Measurements from ENCODE around the gene AGO3.

Gene AGO3

DNA sequence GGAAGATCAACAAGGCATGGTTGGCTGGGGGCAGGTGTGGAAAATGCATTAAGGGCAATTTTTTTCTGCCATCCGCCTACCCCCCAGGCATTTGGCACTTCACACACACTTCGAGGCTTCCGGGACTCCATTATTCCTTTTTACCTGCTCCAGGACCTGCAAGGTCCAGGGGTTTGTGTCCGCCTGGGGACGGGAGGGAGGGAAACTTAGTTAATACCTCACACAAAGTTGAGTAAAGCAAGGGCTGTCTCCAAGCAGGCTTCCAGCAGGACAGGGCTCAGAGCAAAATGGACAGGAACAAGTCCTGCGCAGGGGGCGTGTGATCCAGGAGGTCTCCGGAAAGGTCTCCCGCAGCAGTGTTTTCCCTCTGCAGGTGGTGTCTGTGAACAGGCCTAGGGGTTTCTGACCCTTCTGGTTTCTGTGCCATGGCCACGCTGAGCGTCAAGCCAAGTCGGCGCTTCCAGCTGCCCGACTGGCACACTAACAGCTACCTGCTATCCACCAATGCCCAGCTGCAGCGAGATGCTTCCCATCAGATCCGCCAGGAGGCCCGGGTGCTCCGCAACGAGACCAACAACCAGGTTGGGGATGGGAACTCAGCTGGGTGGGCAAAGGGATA, 153.7 kb downstream of the AGO3 start:
- DNase-seq = no peak

DNA sequence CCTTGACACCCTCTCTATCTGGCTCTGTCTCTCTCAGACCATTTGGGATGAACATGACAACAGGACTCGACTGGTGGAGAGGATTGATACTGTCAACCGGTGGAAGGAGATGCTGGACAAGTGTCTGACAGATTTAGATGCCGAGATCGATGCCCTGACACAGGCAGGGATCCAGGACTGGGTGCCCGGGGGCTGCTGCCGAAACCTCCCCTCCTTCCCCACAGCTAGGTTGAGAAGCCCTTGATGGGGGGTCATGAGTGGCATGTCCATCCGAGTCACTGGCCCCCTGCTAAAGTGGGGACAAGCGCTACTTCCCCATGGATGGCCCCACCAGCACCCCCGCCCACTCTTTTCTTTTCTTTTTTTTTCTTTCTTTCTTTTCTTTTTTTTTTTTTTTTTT, 154.2 kb downstream of the AGO3 start:
- DNase-seq = no peak

DNA sequence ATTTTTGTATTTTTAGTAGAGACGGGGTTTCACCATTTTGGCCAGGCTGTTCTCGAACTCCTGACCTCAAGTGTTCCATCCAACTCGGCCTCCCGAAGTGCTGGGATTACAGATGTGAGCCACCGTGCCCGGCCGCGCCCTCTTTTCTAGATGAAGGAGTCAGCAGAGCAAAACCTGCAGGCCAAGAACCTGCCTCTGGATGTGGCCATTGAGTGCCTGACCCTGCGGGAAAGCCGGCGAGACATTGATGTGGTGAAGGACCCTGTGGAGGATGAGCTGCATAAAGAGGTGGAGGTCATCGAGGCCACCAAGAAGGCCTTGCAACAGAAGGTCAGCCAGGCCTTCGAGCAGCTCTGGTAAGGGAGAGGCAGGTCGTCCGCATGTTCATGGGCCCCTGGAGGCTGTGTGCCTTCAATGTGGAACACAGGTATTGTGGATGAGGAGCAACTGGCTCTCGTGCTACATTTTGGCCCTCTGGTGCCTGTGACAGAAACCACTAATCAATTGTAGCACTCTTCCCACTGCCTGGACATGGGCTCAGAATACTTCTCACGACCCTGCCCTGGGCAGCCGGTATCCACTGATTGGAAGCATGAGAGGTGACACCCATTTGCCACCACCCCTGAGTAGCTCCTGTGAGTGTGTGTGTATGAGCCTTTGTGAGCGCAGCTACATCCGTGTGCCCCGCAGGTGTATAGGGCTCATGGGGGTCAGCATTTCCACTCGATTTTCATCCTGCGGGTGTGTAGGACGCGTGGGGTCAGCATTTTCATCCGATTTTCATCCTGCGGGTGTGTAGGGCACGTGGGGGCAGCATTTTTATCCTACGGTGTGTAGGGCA, 155.0 kb downstream of the AGO3 start:
- no peak for DNase-seq

DNA sequence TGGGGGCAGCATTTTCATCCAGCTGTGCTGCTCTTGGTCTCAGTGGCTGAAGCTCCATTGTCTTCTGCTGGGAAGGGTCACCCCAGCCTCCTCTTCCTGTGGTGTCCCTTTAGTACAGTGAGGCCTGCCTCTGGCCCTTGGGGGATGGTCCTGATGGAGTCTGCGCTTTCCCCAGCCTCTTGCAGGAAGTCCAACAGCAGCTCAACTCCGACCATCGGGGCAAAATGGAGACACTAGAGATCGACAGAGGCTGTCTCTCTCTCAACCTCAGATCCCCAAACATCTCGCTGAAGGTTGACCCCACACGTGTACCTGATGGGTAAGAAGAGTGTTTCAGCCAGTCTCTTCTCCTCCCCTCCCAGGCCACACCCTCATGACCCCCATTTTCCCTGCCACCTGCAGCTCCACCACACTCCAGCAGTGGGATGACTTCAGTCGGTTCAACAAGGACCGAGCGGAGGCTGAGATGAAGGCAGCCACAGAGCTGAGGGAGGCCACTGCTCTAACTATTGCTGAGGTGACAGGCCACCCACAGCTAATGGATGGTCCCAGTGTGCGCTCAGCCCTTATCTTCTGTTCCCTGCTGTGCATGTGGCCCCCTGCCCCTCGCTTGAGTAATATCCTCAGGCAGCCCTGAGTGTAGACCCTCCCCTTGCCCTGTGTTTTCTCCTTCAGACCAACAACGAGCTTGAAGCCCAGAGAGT, 155.8 kb downstream of the AGO3 start:
- DNase-seq = no peak

DNA sequence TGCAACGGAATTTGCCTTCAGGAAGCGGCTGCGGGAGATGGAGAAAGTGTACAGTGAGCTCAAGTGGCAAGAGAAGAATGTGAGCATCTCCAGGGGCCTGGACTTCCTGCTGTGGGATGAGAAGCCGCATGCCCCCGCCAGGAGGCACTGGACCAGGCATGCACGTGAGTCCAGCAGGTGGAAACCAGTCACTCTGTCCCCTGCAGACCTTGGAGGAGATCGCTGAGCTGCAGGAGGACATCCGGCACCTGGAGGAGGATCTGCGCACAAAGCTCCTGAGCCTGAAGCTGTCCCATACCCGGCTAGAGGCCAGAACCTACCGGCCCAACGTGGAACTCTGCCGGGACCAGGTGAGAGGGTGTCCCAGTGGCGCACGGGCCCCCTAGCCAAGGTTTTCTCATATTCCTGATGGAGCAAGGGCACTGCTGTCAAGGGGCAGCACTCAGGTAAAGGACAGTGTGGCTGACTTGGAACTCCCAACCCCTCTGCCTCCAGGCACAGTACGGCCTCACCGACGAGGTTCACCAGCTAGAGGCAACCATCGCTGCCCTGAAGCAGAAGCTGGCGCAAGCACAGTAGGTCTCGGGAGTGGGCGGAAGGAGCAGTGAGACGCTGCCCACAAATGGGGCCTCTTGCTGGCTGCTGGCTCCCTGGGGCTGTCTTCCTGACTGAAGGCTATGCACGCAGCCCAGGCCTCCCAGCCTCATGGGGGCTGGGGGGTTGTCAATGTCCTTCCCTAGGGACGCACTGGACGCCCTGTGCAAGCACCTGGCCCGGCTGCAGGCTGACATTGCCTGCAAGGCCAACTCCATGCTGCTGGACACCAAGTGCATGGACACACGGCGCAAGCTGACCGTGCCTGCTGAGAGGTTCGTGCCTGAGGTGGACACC, 156.6 kb downstream of the AGO3 start:
- DNase-seq = no peak

DNA sequence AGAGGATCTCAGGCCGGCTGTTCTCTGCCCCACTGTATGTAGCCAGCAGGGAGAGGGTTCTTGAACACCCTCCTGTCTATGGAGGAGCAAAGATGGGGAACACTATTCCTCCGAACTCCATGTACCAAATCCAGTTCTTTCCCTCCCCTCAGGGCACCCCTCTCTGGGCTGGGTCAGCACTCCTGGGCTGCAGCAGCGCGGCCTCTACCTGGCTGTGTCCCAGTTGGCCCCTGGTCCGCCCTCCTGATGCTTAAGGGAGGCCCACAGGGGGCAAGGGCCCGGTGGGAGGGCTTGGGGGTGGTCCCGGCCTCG, 157.3 kb downstream of the AGO3 start:
- DNase-seq = no peak

DNA sequence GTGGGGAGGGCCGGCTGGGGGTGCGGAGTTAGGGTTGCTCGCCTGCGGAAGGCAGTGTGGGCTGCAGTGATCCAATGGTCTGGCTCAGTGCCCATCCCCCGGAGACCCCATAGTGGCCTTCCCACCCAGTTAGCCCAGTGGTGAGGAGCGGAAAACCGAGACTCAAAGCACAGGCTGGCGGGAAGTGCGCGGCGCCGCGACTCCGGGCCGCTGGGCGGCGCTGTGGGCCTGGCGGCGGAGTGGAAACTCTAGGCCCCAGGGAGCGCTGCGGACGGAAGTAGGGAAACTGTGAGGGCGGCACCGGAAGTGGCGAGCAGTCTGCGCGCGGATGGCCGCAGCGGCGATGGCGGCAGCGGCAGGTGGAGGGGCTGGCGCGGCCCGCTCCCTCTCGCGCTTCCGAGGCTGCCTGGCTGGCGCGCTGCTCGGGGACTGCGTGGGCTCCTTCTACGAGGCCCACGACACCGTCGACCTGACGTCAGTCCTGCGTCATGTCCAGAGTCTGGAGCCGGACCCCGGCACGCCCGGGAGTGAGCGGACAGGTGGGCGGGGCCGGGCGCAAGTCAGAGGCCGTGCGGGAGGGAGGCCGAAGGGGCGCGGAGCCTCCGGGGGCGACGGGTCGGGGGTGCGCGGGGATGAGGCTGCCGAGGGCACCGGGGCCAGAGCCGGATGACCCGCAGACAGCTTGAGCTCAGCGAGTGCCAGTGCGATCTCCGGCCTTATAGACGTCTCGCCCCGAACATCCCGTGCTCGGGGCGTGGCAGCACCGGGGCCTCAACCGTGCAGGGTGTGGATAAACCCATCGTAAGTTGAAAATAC, 157.9 kb downstream of the AGO3 start, which contains the start of gene ADPRS:
ADPRS (plus strand) TSS at position 316 of the 816 bp plus-strand sequence; CDS start at position 329, 13 bp downstream.
- peak; percentile 89 for DNase-seq

DNA sequence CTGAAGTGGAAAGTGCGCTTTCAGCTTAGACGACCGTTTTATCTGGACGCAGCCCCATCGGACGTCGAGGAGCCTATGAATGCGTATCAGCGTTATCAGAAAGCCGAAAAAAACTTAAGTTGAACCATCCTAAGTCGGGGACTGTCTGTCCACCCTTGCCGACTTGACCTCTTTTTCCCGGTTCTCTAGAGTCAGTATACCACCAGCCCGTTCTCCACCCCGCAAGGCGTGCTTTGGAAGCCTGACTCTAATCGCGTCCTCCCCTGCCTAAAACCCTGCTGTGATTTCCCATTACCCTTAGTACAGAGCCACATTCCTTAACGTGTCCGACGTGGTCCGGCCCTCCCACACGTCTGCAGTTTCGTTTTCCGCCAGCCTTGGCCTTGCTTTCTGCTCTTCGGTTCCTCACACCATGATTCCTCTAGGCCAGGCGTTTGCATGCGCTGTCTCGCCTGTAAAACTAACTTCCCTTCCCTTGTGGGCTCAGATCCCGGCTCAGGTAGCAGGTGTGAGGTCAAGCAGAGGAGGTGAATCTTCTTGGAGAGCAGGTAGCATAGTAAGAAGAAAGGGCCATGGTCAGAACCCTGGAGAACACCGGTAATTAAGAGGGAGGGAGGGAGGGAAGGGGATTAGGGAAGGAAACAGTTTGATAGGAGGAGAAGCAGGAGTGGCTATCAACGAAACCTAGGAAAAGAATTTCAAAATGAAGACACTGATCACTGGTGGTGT, 158.7 kb downstream of the AGO3 start:
- peak; percentile 10 for DNase-seq

DNA sequence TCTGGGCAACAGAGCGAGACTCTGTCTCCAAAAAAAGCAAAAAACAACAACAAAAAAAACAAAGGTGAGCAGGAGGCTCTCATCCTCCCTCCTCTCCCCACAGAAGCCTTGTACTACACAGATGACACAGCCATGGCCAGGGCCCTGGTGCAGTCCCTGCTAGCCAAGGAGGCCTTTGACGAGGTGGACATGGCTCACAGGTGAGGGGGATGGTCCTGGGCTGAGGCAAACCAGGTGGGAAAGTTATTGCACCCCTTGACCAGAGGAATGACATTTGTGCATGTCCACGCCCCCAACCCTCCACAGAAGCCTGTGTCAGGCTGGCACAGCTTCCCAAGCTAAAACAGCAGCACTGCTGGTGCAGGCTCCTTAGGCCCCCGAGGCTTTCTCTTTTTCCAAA, 160.2 kb downstream of the AGO3 start:
- DNase-seq = no peak

DNA sequence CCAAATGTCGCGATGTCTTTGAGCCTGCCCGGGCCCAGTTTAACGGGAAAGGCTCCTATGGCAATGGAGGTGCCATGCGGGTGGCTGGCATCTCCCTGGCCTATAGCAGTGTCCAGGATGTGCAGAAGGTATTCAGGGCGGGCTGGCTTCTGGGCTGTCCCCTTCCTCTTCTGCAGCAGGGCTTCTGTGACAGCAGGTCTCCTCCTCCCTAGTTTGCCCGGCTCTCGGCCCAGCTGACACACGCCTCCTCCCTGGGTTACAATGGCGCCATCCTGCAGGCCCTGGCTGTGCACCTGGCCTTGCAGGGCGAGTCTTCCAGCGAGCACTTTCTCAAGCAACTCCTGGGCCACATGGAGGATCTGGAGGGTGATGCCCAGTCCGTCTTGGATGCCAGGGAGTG, 160.8 kb downstream of the AGO3 start:
- no peak for DNase-seq

DNA sequence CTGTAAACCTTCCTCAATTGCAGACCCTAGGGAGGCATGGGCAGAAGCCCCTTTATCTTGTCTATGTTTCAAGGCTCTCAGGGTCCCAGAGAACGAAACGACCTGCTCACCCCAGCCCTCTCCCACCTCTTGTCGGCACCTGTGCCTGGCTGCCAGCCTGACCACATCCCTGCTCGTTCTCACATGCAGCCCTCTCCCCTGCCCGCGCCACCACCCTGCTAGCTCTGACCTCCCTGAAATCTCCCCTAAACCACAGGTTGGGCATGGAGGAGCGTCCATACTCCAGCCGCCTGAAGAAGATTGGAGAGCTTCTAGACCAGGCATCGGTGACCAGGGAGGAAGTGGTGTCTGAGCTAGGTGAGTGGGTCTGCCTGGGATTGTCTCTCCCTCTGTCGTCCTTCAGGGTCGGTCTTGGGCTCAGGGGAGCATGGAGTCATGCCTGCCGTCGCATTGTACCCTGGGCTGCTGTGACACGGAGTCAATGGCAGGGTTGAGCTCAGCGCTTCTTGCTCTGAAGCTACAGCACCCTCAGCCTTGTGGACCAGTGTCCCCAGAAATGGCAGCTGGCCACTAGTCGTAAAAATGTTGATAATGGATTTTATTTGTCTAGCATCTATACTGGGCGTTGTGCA, 161.4 kb downstream of the AGO3 start:
- DNase-seq = no peak

DNA sequence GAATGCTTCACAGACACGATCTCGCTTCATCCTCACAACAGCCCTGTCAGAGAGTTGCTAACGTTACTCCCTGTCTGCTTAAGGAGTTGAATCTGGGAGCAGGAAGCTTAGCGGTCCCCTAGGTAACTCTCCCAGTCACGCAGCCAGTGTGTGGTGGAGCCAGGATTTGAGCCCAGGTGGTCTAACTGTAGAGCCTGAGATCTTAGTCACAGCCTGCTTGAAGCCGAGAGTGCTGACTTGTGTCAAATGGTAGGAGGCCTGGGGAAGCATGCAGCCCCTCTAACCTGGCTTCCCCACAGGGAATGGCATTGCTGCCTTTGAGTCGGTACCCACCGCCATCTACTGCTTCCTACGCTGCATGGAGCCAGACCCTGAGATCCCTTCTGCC, 161.9 kb downstream of the AGO3 start:
- no peak for DNase-seq

DNA sequence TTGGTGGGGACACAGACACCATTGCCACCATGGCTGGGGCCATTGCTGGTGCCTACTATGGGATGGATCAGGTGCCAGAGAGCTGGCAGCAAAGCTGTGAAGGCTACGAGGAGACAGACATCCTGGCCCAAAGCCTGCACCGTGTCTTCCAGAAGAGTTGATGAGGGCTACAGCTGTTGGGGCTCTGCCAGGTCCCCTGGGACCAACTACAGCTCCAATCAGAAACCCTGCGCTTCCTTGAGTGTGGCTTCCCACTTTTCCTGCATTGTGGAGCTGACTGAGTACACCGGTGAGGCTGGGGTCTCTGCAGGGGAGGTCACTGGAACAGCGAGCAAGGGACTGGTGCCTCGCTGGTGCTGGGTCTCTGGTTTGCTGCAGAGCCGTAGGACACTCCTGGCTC, 162.3 kb downstream of the AGO3 start:
- DNase-seq = no peak

DNA sequence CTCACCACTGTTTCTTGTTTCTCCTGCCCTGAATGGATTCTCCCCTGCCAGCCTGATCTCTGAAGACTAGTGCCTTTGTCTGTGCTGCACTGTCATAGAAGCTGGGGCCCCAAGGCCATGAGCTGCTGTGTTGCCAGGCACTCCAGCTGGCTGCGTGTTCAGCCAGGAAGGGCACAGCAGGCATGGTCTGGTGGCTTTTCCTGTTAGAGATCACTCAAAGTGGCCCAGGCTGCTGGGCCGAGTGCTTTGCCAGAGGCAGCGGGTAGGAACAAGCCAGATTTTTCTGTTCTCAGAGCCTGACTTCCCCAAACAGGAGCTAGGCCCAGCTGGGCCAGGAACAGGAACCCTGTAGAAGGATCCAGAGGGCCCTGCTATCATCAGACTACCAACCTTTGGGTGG, 163.0 kb downstream of the AGO3 start:
- DNase-seq = no peak

DNA sequence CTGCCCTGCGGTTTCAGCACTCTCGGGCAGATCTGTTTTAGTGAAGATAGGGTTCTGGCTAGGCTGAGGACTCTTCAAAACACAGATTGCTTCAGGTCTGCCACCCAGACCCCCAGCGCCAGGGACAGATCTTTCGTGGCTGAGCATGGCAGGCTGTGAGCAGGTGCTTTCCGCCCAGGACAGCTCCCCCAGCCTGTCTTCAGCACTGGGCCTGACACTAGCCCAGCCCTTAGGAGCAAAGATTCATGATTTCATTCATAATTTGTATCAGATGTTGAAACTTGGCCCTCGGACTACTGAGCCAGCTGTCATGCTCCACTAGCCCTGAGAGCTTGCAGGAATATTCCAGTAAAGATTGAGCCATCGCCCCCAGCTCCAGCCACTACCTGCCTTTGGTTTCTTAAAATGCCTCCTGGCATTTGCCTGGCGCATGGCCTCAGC, 163.7 kb downstream of the AGO3 start:
- DNase-seq = no peak

DNA sequence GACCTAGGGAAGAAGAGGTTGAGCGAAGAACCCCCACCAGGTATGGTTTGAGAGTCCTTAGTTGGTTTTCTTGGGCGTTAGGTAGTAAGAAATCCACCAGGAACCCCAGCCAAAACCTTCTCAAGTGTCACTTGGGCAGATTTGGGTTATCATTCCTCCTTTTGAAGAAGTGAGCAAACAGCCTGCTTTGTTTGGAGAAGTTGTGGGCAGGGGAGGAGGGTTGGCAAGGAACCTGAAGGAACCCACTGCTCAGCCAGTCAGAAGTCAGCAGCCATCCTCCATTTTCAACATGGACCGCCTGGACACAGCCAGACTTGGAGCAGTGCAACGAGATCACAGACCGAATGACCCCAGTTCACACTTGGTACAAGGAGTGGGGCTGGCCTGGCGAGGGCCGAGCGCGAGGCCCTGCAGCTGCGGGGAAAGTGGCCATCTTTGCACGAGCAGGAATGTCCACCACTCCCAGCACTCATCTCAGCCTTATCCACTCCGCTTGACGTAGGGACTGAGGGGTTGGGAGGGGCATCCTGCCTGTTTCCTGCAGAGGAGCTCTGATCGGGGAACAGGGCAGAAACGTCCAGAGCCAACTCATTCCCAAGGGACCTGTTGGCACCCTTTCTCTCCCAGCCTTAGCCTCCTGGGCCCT, 165.0 kb downstream of the AGO3 start:
- DNase-seq = no peak

DNA sequence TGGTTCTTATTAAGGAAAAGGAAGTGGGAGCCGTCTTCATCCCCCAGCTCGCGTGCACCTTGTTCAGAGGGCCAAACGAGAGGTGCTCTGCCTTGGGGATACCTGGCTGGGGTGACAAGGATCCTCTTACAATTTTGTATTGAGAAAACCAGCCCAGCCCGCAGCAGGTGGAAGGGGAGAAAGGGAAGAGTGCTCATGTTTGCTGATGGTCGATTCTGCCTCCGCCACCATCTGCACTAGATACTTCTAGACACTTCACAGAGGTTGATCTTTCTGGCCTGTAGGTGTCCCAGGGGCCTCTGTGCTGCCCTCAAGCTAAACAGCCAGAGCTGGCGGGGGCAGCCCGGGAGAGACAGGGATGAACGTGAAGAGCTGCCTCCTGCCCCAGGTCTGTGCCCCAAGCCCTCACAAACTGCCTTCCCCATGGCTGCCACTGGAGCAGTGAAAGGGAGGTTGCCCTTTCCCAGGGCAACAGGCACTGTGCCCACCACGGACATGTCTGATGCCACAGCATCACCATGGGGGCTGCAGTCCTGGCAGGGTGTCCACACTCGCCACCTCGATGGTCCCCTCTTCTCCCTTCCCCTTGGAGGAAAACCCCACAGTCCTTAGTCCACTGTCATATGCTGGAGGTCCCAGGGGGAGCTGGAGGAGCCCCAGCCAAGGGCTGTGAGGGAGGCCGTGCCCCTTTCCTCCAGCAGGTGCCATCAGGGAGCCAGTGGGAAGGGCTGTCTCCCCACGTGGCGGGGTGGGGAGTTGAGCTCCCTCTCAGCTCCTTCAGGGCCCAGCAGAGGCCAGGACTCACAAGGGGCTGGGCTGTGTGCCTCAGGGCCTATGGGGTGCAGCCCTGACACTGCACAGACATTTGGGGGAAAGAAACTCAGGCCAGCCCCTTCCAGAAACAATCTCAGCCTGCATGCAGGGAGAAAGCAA, 165.9 kb downstream of the AGO3 start:
- DNase-seq = peak; percentile 31

DNA sequence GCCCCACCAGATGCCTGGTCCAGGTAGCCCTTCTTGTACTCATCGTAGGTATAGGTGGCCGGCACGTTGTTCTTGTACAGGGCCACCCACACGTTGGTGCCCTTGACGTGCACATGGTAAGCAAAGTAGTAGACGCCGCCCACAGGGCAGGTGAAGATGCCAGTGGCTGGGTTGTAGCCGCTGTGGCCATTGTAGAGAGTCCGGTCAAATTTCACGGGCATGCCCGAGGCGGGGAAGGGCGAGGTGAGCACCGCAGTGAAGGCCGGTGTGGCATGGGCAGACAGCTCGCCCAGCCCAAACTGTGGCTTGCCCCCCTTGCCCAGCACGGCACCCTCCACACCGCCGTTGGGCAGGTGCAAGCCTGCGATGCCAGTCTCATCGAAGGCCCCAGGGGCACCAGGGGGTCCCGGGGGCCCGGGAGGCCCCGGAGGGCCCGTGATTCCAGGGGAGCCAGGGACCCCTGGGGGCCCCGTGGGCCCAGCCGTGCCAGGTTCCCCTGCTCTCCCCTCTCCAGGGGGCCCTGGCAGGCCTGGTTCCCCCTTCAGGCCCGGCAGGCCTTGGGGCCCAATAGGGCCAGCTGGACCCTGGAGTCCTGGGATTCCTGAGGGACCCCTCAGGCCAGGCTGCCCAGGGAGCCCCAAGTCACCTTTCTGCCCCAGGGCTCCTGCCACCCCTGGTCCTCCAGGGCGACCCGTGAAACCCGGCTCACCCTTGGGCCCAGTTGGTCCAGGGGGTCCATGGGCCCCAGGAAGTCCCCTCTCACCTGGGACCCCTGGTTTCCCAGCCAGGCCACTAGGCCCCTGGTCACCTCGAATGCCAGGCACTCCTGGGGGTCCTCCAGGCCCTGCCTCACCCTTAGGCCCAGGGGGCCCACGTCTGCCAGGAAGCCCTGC, 167.0 kb downstream of the AGO3 start:
- DNase-seq = no peak
